ENCODE measurements around the gene SLC15A3. TPM values are rescaled to one million over a fixed set of nuclear protein-coding genes. Genes with fewer than 3 reads are reported as not detected.

The SLC15A3 gene
- total RNA-seq, 1 experiment from 2014 or later = 8.6 TPM

DNA sequence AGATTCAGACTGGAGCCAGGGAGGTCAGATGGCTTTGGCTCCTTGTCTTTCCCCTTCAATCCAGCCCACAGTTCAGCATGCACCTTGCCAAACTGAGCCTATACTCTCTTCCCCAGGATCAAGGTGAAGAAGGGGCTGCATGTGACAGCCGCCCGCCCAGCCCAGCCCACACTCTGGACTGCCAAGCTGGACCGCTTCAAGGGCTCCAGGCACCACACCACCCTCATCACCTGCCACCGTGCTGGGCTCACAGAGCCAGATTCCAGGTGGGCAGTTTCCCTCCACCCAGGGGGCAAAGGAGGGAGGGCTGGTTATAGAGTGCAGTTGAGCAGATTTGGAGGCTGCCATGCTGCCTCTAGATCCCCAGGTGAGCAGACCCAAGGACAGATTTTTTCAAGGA, 21.6 kb downstream of the SLC15A3 start:
- no peak for DNase-seq (ENCODE audit: low read depth)

DNA sequence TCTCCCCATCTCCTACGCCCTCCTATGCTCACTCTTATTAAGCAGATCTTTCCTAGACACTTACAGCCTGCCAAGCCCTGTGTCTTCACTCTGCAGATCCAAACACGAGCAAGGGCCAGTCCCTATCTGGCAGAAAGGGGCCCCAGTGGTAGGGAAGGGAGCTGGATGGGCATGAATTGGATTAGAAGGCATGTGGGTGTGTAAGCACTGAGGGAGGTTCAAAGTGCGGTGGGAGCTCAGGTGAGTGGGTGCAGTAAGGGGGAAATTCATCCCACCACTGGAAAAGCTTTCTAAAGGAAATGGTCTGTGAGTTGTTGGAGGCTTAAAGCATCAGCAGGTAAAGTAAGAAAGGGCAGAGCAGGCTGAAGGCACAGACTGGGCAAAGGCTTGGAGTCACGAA, 22.2 kb downstream of the SLC15A3 start:
- no peak for DNase-seq (ENCODE audit: low read depth)

DNA sequence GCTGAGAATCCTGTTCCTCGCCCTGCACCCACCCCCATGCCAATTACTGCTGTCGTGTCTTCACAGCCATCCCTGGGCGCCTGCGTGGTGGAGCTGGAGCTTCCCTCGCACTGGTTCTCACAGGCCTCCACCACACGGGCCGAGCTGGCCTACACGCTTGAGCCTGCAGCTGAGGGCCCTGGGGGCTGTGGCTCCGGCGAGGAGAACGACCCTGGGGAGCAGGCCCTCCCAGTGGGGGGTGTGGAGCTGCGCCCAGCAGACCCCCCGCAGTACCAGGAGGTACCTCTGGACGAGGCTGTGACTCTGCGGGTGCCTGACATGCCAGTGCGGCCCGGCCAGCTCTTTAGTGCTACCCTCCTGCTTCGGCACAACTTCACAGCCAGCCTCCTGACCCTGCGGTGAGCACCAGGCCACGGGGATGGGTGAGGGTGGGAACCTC, 23.4 kb downstream of the SLC15A3 start:
- no peak for DNase-seq (ENCODE audit: low read depth)

DNA sequence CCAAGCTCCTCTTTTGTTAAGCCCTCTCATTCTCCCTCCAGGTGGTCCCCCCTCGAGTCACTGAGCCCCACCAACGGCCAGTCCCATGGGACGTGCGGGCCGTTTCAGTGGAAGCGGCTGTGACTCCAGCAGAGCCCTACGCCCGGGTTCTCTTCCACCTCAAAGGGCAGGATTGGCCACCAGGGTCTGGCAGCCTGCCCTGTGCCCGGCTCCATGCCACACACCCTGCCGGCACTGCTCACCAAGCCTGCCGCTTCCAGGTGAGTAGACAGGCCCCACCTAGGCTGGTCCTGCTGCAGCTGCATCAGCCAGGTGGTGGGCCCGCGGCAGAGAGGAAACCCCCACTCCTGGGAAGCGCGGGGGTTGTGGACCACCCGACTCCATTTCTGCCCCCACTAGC, 24.4 kb downstream of the SLC15A3 start:
- no peak for DNase-seq (ENCODE audit: low read depth)

DNA sequence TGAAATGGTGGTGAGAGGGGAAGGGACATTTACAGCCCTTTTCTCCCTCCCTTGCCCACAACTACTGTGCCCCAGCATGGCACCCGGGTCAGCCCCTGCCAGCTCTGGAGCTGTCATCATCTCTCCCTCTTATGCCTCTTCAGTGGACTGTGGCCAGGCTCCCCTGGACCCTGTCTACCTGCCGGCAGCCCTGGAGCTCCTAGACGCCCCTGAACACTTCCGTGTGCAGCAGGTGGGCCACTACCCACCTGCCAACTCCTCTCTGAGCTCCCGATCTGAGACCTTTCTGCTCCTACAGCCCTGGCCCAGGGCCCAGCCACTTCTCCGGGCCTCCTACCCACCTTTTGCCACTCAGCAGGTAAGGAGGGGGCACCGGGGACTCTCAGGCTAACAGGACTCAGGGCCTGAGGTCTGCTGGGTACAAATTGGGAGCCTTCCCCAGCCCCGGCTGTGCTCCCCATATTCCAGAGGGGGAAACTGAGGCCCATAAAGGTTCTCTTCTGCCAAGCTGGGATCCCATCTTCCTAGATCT, 24.8 kb downstream of the SLC15A3 start:
- DNase-seq (ENCODE audit: low read depth) = no peak

DNA sequence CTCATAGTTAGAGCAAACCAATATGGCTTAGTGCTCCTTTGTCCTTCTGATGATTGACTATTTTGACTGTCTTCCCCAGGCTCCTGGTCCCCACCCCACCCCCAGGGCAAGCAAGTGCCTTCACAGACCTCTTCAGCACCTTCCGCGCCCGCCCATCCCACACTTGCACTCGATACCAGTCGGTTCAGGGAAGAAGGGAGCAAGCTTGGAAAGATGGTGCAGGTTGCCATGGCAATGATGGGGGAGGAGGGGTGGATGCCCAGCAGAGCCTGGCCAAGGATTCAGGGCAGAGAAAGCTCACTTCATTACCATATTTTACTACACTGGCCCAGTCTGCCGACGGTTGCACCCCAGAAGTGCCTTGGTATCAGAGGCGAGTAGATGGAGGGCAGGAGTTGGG, 25.5 kb downstream of the SLC15A3 start:
- DNase-seq (ENCODE audit: low read depth) = no peak

DNA sequence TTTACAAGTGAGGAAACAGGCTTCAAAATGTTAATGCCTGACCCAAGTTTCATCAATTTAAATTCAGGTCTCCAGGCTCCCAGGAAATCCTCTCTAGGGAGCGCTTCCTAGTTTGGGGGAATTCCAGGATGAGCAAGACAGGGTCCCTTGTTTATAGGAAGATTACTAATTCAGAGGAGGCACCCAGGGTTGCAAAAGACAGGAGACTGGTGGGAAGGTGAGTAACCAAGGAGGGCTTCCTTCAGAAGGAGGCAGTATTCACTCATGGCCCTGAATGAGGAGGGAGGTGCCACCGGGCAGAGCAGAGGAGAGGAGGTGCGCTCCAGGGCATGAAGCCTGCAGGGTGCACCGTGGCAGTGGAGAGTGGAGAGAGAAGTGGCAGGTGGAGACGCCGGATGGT, 26.1 kb downstream of the SLC15A3 start:
- peak; percentile 29 for DNase-seq (ENCODE audit: low read depth)

DNA sequence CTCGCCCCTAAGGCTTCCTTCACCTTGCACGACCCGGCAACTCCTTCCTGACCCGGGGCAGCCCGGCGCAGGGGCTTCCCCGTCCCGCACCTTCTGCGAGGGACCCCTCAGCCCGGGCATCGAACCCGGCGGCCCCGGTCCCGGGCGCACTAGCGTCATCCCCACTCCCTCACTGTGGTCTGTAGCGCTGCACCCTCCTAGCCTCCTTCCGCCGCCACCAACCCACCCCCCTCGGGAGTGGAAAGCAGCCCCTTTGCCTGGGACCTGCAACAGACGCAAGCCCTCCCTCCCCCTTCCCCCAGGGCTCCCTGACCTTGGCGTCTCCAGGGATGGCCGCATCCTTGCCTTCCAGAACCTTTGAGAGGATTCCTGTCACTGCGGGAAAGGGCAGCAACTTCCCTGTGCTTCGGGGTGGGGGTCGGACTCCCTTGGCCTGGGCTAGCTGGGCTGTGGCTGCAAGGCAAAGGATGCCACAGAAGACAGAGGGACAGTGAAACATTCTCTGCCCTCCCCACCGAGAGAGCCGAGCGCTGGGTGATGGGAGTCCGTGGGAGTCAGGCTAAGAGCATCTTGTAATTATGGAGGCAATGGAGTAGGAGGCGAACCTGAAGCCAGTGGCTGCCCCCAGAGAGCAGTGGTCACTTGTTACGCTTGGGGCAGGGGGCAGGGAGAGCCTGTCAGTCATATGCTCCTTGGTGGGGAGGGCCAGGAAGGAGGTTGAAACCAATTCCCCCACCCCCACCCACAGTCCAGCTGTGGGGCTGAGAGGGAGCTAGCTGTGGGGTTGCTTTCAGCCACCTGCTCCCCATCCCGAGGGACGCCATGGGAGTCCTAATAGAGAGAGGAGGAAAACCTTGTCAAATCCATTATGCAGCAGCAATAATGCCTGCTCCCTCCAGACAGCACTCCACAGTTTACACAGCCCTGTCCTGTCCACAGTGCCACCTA, 26.8 kb downstream of the SLC15A3 start:
- no peak for DNase-seq (ENCODE audit: low read depth)

DNA sequence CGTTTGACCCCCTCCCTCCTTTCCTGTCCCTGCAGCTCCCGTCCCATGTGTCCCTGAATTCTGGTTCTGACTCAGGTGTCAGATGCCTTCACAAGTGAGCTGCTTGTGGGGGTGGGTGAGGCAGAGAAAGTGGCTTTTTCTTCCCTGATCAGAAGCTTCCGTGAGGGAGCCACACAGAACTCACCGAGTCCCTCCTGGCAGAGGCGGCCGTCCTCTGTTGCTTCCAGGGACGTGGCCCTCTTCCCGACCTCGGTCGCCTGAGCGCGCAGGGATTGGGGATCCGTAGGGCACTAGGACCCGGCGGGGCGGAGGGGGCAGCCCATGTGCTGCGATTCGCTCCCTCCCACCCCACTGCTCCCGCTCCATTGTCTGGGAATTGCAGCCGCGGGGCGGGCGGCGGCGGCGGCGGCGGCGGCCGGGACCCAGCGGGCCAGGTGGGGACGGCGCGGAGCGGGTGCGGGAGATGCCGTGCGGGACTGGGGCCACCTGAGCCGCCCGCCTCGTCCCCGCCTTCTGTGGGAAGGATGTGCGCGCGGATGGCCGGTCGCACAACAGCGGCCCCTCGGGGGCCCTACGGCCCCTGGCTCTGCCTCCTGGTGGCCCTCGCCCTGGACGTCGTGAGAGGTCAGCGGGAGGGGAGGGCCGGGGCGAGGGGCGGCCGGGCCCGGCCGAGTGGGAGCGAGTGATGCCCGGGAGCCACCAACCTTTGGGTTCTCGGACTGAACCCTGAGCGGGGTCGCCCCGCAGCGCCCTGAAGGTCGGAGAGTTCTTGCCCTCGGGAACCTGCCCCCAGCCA, 27.7 kb downstream of the SLC15A3 start, which contains the start of gene TMEM132A:
Gene TMEM132A, plus strand, starts transcription at position 351 of the 796 bp plus-strand sequence. Its CDS starts 174 bp downstream, at position 525.
- DNase-seq (ENCODE audit: low read depth) = peak; percentile 63

DNA sequence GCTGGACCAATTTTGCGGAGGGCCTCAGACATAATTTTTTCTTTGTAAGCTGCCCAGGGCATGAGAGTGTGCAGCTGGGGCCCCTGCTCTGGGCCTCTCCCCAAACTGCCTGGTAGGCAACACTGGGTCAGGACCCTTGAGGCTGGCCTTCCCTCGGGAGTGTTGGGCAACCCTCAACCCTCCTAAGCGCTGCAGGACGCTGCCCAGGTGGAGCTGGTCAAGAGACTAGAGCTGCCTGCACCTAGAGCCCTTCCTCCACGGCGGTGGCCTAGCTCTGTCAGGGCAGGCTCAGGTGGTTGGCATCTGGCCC, 28.2 kb downstream of the SLC15A3 start:
- DNase-seq (ENCODE audit: low read depth) = no peak

DNA sequence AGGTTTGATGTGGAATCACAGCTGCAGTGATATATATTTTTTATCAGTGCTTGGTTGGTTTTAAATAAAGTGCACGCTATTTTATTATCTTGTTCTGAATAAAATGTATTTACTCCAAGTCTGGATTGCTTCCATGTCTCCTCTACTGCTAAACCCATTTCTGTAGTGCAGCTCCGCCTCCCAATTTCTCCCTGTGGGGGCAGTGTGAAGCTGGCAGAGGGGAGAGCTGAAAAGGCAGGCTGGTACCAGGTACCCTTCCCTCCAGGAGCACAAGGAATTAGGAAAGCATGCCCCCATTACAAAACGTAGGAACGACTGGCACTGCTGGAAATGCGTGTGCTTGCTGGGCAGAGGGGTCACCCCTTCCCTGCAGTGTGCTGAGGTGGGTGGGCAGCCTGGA, 28.6 kb downstream of the SLC15A3 start:
- DNase-seq (ENCODE audit: low read depth) = no peak

DNA sequence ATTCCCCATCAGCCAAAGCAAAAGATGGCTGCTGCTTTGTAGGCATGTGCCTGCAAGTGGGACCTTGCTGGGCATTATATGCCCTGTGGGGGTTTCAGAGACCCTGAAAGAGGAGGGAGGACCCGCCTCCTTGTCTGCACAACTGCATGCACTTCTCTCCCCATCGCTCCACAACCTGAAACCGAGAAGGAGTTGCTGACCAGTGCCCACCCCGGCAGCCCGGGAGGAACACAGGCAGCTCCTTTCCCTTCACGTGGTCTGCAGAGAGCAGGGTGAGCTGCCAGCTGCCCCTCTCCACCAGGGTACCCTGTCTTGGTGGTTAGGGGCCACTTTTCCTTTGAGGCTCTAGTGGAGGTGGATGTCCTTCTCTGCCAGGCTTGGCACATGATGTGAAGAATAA, 29.1 kb downstream of the SLC15A3 start:
- DNase-seq (ENCODE audit: low read depth) = no peak

DNA sequence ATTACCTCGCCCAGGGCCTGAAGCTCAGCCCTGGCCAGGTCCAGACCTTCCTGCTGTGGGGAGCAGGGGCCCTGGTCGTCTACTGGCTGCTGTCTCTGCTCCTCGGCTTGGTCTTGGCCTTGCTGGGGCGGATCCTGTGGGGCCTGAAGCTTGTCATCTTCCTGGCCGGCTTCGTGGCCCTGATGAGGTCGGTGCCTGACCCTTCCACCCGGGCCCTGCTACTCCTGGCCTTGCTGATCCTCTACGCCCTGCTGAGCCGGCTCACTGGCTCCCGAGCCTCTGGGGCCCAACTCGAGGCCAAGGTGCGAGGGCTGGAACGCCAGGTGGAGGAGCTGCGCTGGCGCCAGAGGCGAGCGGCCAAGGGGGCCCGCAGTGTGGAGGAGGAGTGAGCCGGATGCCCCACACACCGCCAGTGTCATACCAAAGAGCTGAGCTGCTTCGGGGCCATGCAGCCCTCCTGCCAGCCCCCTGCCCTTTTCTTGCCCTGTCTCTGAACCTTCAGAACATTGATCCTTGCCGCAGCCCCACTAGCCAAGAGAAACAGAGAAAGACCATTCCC, 30.1 kb downstream of the SLC15A3 start:
- DNase-seq (ENCODE audit: low read depth) = no peak

DNA sequence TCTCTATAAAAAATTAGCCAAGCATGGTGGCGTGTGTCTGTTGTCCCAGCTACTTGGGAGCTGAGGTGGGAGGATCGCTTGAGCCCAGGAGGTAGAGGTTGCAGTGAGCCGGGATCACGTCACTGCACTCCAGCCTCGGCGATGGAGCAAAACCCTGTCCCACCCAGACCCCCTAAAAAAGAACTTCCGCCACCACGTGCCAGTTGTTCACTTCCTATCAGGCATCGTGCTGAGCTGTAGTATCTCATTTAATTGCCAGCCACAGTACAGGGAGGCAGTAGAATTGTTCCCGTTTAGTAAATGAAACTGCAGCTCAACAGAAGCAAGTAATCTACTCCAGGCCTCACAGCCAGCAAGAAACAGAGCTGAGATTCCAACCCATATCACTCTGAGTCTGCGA, 30.7 kb downstream of the SLC15A3 start:
- no peak for DNase-seq (ENCODE audit: low read depth)

DNA sequence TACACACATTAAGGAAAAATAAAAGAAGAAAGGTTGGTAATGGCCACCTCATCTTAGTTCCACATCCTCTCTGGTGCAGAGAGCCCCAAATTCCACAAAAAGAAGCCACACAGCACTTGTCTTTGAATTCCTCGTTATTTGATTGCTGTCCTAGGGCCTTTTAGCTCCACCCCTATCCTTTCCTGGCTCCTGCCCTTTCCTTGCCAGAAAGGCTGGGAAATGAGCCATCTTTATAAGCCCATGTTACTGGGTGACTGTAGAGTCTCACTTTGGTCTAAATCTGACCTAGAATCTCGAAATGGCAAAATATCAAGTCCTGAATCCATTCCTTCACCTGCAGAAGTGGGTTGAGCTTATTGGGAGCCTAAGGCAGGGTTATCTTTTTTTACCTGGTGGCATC, 32.0 kb downstream of the SLC15A3 start:
- DNase-seq (ENCODE audit: low read depth) = no peak

DNA sequence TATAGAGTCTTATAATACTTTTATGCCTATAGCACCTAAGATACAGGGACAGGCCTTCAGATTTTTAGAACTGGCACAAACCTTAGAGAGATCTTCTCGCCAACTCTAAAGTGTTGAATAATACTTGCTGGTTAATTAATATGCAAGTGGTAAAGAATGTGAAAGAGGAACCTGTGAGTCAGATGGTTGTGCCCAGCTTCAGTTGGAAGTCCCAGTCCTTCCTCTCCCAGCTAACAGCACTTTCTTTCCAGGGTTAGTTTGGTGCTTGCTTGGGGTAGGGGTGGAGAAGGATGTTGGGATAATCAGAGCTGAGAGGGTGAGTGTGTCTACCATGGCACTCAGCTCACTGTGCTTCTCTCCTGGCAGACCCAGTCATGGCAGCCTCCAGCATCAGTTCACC, 32.7 kb downstream of the SLC15A3 start:
- DNase-seq (ENCODE audit: low read depth) = no peak

DNA sequence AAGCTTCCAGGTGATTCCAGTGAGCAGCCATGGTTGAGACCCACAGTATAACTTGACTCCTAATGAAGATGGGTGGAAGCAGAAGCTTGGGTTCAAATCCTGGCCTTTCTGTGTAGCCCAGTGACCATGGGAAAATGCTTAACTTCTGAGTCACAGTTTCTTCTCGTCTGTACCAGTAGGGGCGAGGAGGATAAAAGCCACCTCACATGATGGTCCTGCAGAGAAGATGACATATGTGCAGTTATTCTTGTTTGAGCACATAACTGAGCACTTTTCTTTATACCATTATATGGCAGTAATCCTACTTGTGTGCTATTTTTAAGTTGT, 33.1 kb downstream of the SLC15A3 start:
- DNase-seq (ENCODE audit: low read depth) = peak; percentile 56

DNA sequence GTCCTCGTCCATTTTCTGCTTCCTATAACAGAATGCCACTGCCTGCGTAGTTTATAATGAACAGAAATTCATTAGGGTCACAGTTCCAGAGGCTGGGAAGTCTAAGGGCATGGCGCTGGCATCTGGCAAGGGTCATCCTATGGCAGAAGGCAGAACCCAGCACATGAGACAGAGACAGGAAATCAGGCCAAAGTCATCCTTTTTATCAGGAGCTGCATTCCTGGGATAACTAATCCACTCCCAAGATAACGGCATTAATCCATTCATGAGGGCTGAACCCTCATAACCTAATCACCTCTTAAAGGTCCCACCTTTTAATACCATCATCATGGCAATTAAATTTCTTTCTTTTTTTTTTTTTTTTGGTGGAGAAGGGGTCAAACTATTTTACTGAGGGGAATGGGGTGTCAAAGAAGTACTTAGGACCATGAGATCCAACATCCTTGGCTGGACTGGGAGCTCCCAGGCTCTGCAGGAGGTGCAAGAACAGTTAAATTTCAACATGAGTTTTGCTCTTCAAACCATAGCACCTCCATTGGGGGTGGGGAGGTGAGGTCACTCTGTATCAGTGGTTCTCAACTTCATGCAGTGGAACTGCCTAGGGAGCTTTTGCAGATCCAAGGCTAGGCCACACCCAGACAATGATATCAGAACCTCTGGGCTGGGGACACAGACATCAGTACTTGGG, 33.6 kb downstream of the SLC15A3 start:
- no peak for DNase-seq (ENCODE audit: low read depth)

DNA sequence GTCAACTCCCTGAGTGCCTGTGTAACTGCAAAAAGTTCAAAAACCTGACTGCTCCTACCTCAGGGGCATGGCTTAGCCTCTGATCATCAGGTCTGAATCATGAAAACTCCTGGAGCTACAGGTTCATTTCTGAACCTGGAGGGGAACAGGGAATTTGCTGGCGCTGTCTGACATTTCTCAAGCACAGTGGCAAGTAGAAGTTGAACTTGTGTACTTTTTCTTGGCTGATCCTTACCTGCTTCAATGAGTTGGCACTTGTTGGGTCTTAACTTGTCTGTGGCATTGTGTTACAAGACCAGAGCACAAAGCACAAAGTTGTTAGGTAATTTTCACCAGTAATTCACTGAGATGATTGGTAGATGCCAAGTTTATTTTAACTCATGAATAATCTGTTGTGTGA, 34.7 kb downstream of the SLC15A3 start:
- no peak for DNase-seq (ENCODE audit: low read depth)

DNA sequence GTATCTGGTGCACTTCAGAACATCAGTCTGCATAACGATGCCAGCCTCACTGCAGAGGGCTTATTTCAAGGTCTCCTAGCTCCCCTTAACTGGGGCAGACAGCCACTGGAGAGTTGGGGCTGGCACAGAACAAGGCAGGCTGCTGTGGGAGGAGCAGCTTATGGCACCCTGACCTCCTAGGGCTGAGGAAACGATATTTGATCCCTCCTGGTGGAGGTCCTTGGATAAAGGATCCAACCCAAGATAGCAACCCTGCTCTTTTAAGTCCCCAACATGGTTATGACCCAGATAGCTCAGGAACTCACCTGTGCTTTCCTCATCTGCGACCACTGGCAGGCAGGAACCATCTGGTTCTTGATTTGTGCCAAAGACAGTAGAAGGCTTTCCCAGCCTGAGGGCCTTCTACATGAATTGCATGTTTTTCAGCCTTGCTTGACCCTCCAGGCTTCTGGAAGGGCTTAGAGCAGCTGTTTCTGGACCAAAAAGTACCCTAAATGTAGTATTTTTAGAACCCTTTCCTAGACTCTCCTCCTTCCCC, 35.2 kb downstream of the SLC15A3 start:
- no peak for DNase-seq (ENCODE audit: low read depth)

DNA sequence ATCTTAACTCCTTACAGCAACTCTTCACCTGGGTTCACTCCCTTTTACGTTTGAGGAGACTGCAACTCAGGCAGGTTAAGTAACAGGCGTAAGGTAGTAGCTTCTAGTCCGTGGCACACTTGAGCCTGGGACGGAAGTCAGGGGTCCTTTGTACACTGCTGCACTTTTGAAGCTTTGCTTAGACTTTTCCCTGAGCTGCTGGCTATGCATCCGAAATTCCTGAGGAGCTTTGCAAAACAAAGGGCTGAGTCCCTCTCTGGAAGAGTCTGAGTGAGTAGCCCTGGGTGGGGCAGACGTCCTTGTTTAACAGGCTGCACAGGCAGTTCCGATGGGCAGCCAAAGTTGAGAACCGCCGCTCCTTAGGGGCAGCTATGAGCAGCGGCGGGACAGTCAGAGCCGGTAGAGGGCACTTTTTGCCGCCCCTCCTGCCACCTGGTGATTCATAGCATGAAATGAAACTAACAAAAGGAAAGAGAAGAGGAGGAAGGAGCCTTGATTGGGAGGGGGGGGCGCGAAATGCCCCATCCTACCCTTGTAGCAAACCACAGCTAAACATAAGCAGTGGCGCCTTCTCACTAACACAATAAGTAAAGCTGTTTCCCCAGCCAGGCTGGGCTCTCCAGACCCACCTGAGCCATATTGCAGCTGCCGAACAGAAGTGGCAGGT, 36.6 kb downstream of the SLC15A3 start:
- DNase-seq (ENCODE audit: low read depth) = peak; percentile 72
